Endodermal cell (in vitro differentiated cells): ENCODE measurements around the gene PHYH. TPM values are rescaled to one million over a fixed set of nuclear protein-coding genes. Genes with fewer than 3 reads are reported as not detected.
"Not testable (repeated sequence)": the region's sequence is repeated elsewhere in the genome, so short reads cannot be mapped to it uniquely, and the experiment has no call there.

Experiments used
- DNase-seq: peaks from one replicate; pipeline ENCODE4 v3.0.0-alpha.2; 2017
- H3K27ac ChIP-seq: 2 replicates; pipeline ENCODE4 v1.5.1; 2013; ENCODE audit warnings: mild to moderate bottlenecking, low read depth, low read length, moderate library complexity
- H3K27me3 ChIP-seq: 2 replicates; pipeline ENCODE4 v1.6.1; 2013; ENCODE audit warnings: mild to moderate bottlenecking, low read length, moderate library complexity; ENCODE audit not compliant: insufficient read depth, control insufficient read depth, poor library complexity, severe bottlenecking
- H3K36me3 ChIP-seq: 2 replicates; pipeline ENCODE4 v1.7.0; 2013; ENCODE audit warnings: mild to moderate bottlenecking, low read length, moderate library complexity; ENCODE audit not compliant: control insufficient read depth, insufficient read depth
- H3K4me1 ChIP-seq: one replicate; pipeline ENCODE4 v1.7.0; 2013; ENCODE audit warnings: low read length; ENCODE audit not compliant: control insufficient read depth, insufficient read depth
- H3K4me3 ChIP-seq: 2 replicates; pipeline ENCODE4 v1.5.1; 2013; ENCODE audit warnings: mild to moderate bottlenecking, low read length, moderate library complexity
- H3K9ac ChIP-seq: 2 replicates; pipeline ENCODE4 v1.6.1; 2013; ENCODE audit warnings: mild to moderate bottlenecking, low read length, moderate library complexity; ENCODE audit not compliant: poor library complexity, severe bottlenecking; ENCODE audit errors: extremely low read depth
- H3K9me3 ChIP-seq: 2 replicates; pipeline ENCODE4 v1.6.1; 2013; ENCODE audit warnings: mild to moderate bottlenecking, low read length, moderate library complexity; ENCODE audit not compliant: control insufficient read depth
- H3K27ac Mint-ChIP-seq: 2 replicates; pipeline ENCODE4 v1.8.0; 2020; ENCODE audit warnings: mixed read lengths
- H3K27me3 Mint-ChIP-seq: 2 replicates; pipeline ENCODE4 v1.8.0; 2021; ENCODE audit warnings: mild to moderate bottlenecking, mixed read lengths; ENCODE audit not compliant: insufficient read depth
- H3K36me3 Mint-ChIP-seq: 2 replicates; pipeline ENCODE4 v1.8.0; 2020; ENCODE audit warnings: low read depth, mixed read lengths
- H3K4me1 Mint-ChIP-seq: 2 replicates; pipeline ENCODE4 v1.8.0; 2020; ENCODE audit warnings: mixed read lengths
- H3K4me3 Mint-ChIP-seq: 2 replicates; pipeline ENCODE4 v1.8.0; 2020; ENCODE audit warnings: mild to moderate bottlenecking, moderate library complexity, mixed read lengths
- H3K9me3 Mint-ChIP-seq: 2 replicates; pipeline ENCODE4 v1.8.0; 2020; ENCODE audit warnings: mild to moderate bottlenecking, mixed read lengths
- WGBS, 2 experiments: methylation state at CpG; one replicate each; pipeline versions ENCODE4 v1.1.5 to v1.1.7; 2013; ENCODE audit warnings: missing lambda C conversion rate in 2 of 2, mixed read lengths in 1 of 2; ENCODE audit not compliant: insufficient coverage in 1 of 2, insufficient read length in 1 of 2; 5-methylcytosine and 5-hydroxymethylcytosine counted together
- total RNA-seq, 2 donors: library from RNA; stranded (reverse); fragmentation: NEBNext Ultra II Directional in 1 of 2; extraction: Animal tissue kit (Norgen Biotek cat#: 25700) in 1 of 2; gene quantifications; 2 replicates in 1 of 2; 3 replicates in 1 of 2; pipeline ENCODE4 v1.2.1, GENCODE V29; 2021
- TF ChIP-seq, protein P1 (sequence below): fragments of 200-600 bp; sonication (generic); conservative IDR thresholded peaks from 2 replicates; pipeline ENCODE4 v1.5.0; 2021; ENCODE audit warnings: antibody characterized with exemption, mild to moderate bottlenecking

PHYH gene
- total RNA-seq, 2 donors from 2014 or later, result 17.2 to 37.9 TPM

DNA sequence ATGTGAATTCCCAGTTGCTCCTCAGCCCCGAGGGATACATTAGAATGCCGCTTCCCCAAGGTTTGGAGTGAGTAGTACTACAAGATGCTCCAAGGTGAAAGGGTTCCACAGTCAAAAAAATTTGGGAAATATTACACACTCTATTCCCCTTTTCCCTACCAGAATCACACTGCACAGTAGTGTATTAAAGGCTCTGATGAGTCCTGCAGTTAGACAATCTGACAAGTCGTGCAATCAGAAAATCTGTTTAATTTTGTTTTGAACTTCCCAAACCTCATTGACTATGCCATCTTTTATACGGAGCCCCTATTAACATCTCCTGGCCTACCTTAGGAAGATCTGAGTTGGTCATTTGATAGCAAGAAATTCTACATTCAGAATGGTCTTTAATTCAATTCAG is 52.1 kb downstream of the PHYH start:
- Mint-ChIP-seq H3K36me3 (no peaks in the 10 kb centered on the region), H3K4me1 (no peaks in the 10 kb centered on the region), H3K9me3 (no peaks in the 10 kb centered on the region), H3K4me3 (no peak overlapping the region), H3K27me3 (no peaks in the 10 kb centered on the region), H3K27ac (no peak overlapping the region)
- Histone ChIP-seq H3K9me3 (no peaks in the 10 kb centered on the region), H3K9ac (no peak overlapping the region), H3K27me3 (no peaks in the 10 kb centered on the region), H3K4me3 (no peak overlapping the region), H3K36me3 (no peaks in the 10 kb centered on the region), H3K4me1 (no peaks in the 10 kb centered on the region), H3K27ac (no peak overlapping the region)
- DNase-seq, result no peak
- TF ChIP-seq, protein P1, sequence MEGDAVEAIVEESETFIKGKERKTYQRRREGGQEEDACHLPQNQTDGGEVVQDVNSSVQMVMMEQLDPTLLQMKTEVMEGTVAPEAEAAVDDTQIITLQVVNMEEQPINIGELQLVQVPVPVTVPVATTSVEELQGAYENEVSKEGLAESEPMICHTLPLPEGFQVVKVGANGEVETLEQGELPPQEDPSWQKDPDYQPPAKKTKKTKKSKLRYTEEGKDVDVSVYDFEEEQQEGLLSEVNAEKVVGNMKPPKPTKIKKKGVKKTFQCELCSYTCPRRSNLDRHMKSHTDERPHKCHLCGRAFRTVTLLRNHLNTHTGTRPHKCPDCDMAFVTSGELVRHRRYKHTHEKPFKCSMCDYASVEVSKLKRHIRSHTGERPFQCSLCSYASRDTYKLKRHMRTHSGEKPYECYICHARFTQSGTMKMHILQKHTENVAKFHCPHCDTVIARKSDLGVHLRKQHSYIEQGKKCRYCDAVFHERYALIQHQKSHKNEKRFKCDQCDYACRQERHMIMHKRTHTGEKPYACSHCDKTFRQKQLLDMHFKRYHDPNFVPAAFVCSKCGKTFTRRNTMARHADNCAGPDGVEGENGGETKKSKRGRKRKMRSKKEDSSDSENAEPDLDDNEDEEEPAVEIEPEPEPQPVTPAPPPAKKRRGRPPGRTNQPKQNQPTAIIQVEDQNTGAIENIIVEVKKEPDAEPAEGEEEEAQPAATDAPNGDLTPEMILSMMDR, result no peak
- WGBS, 2 experiments, result 80 to 91% methylated on average over 1 to 4 of the region's 4 CpGs

DNA sequence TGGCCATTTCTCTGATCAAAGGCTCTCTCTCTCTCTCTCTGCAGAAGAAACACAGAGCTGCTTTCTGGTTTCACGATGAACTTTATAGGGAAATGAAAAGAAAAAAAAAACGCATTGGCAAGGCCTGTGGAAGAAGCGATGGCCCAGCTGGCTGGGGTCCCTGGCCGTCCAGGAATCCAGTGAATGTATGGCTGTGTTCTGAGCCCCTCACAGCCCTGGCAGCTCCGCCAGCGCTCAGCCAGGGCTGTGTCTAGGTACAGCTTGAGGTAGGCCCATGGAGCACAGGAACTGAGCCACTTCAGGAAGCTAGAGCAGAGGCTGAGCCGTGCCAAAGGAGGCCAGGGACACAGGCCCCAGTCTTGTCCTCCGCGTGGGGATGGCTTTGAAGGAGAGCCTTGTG is 52.6 kb downstream of the PHYH start:
- Histone ChIP-seq H3K4me1 (no peaks in the 10 kb centered on the region), H3K27me3 (no peaks in the 10 kb centered on the region), H3K4me3 (no peak overlapping the region), H3K36me3 (no peaks in the 10 kb centered on the region), H3K27ac (no peak overlapping the region), H3K9me3 (no peaks in the 10 kb centered on the region), H3K9ac (no peak overlapping the region)
- Mint-ChIP-seq H3K4me1 (no peaks in the 10 kb centered on the region), H3K36me3 (no peaks in the 10 kb centered on the region), H3K9me3 (no peaks in the 10 kb centered on the region), H3K27ac (no peak overlapping the region), H3K4me3 (no peak overlapping the region), H3K27me3 (no peaks in the 10 kb centered on the region)
- no peak for DNase-seq
- TF ChIP-seq, protein P1, result no peak
- 90 to 91% methylated on average over 4 to 9 of the region's 9 CpGs for WGBS, 2 experiments

DNA sequence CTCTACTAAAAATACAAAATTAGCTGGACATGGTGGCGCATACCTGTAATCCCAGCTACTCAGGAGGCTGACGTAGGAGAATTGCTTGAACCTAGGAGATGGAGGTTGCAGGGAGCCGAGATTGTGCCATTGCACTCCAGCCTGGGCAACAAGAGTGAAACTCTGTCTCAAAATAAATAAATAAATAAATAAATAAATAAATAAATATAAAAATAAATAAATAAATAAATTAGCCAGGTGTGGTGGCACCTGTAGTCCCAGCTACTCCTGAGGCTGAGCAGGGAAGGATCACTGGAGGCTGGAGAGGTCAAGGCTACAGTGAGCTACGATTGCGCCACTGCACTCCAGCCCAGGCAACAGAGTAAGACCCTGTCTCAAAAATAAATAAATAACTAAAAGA is 57.6 kb downstream of the PHYH start:
- not testable (repeated sequence) for H3K9me3 ChIP-seq, DNase-seq, H3K4me1 Mint-ChIP-seq, H3K36me3 Mint-ChIP-seq, H3K27ac Mint-ChIP-seq, H3K27me3 ChIP-seq, H3K4me1 ChIP-seq, H3K9ac ChIP-seq, H3K4me3 Mint-ChIP-seq, H3K36me3 ChIP-seq, H3K27me3 Mint-ChIP-seq, H3K27ac ChIP-seq, H3K9me3 Mint-ChIP-seq, H3K4me3 ChIP-seq
- WGBS, 2 experiments, result 94% methylated on average over 5 of the region's 5 CpGs; no CpG with 5 or more reads in 1 of the 2 experiments

DNA sequence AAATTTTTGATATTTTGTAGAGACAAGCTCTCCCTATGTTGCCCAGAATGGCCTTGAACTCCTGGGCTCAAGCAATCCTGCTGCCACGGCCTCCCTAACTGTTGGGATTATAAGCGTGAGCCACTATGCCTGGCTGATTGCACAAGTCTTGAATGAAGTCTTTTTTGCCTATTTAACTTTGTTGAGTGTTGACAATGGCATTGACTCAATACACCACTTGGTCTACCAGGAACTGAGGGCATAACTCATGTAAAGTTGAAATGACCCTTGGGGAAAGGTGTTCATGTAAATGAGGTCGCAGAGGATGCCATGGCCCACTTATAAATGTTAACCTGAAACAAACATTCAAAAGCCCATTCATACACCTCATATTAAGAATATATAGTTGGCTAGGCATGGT is 58.3 kb downstream of the PHYH start:
- H3K4me3 Mint-ChIP-seq, result no peak overlapping the region
- WGBS, 2 experiments, result 92 to 100% methylated on average over 1 to 2 of the region's 3 CpGs
- no peak overlapping the region for H3K4me3 ChIP-seq
- no peaks in the 10 kb centered on the region for H3K27me3 Mint-ChIP-seq
- no peaks in the 10 kb centered on the region for H3K4me1 ChIP-seq
- no peaks in the 10 kb centered on the region for H3K36me3 Mint-ChIP-seq
- H3K27ac Mint-ChIP-seq, result no peak overlapping the region
- no peak for DNase-seq
- TF ChIP-seq, protein P1, result no peak
- no peak overlapping the region for H3K27ac ChIP-seq
- H3K9me3 Mint-ChIP-seq, result no peaks in the 10 kb centered on the region
- no peaks in the 10 kb centered on the region for H3K36me3 ChIP-seq
- no peaks in the 10 kb centered on the region for H3K4me1 Mint-ChIP-seq
- H3K9me3 ChIP-seq, result no peaks in the 10 kb centered on the region
- H3K27me3 ChIP-seq, result no peaks in the 10 kb centered on the region
- no peak overlapping the region for H3K9ac ChIP-seq
